GM18498 (cell line): ENCODE measurements around the gene ROR2.

Experiments used
- ATAC-seq: cut with Tn5 transposase; IDR thresholded peaks from one replicate; pipeline ENCODE4 v1.9.1; 2021; ENCODE audit warnings: mild to moderate bottlenecking, moderate library complexity; ENCODE audit not compliant: unreplicated experiment

The ROR2 gene

GRCh38 chr9:91697201-91697600 is 252.8 kb downstream of the ROR2 start:
- no peak for ATAC-seq

- no peak for ATAC-seq
Measured at GRCh38 chr9:91694081-91694870, 255.8 kb downstream of the ROR2 start.

GRCh38 chr9:91693226-91693625 is 256.8 kb downstream of the ROR2 start:
- ATAC-seq = no peak

DNA sequence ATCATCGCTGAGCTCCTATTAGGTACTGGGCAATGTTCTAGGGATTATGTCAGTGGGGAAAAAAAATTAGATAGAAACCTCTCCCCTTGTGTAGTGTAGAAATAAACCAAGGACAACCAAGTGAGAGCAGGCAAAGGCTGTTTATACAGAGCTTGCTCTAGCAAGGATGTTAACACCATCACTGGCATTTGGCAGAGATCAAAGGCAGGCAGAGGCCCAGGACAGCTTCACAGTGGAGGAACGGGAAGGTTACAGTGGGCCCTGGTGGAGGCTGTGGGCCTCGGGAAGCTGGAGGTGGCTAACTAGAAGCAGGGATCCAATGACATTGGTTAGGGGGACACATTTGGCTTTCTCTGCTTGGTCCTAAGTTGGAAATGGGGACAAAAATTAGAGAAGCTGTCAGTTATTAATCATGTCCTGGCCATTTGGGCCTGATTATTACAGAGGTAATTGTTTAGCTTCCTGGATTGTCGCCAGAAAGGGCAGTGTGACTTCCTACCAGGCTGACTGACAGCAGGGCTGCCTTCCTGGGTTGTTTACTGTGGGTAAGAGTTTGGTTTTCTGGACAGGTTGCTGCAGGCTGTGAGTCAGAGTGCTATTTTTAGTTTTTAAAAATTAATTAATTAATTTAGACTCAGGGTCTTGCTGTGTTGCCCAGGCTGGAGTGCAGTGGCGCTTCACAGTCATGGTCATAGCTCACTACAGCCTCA is 259.3 kb downstream of the ROR2 start:
- no peak for ATAC-seq

DNA sequence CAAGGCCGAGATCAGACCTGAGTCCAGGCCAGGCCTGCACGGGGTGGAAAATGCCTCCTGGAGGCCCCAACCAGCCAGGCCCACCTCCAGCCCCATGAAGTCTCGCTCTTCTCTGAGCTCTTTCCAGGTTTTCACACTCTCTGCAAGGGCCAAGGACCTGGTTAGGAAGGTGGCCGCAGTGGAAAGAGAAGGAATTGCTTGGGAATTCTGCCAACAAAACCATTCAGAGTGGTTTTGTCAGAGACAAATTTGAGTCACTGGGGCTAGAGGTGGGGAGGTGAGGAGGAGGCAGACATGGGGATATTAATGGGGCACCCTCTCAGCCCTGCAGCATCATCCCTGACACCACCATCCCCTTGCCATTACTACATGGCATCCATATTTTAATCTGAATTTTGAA is 261.0 kb downstream of the ROR2 start:
- ATAC-seq = no peak

- ATAC-seq = no peak
Measured at GRCh38 chr9:91683269-91683668, 266.8 kb downstream of the ROR2 start.

DNA sequence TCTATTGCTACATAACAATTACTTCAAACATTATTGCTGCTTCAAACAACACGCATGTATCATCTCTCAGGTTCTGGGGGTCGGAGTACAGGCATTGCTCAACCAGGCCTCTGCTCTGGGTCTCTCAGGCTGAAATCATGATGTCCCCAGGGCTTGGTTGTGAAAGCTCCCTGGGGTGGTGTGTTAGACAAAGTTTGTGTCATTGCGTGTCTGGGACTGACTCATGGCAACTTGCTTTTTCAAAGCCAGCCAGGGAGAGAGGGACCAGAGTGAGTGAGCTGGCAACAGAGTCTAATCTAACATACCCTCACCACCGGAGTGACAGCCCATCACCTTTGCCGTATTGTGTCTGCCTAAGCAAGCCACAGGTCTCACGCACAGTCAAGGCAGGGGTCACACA is 267.2 kb downstream of the ROR2 start:
- no peak for ATAC-seq

DNA sequence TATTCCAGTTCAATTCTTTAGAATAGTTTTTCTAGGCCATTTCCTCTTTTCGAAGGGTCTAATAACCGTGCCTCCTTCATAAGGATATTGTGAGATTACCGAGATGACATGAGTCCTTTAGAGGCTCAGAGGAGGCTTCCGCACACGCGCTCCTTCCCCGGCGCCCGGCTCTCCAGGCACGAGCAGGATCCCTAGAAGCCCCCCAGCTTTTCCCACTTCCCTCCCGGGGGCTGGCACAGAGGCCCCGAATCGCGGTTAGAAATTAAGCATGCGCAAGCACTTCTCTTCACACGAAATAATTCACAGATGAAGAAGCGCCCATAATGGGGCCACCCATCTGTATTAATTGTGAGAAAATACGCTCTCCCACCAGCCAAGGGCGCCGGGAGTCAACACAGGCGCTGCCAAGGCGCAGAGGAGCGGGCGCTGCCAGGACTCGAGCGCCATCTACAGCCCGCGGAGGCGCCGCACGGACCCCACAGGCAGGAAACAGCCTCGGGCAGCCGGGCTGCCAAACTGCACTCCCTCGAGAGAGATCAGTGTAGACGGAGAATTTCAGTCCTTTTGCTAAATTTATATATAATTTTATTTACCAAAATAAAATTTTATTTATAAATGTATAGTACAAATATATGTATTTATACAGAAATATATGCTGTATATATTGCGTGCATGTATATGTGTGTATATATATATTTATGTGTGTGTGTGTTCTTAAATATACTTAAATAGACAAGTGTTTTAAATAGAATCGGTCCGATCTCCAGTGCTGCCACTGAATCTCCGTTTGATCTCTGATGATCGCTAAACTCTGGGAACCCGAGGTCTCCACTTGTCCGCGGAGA is 268.3 kb downstream of the ROR2 start:
- no peak for ATAC-seq

GRCh38 chr9:91680998-91681397 is 269.0 kb downstream of the ROR2 start:
- ATAC-seq = no peak

GRCh38 chr9:91680106-91680505 is 269.9 kb downstream of the ROR2 start:
- no peak for ATAC-seq

DNA sequence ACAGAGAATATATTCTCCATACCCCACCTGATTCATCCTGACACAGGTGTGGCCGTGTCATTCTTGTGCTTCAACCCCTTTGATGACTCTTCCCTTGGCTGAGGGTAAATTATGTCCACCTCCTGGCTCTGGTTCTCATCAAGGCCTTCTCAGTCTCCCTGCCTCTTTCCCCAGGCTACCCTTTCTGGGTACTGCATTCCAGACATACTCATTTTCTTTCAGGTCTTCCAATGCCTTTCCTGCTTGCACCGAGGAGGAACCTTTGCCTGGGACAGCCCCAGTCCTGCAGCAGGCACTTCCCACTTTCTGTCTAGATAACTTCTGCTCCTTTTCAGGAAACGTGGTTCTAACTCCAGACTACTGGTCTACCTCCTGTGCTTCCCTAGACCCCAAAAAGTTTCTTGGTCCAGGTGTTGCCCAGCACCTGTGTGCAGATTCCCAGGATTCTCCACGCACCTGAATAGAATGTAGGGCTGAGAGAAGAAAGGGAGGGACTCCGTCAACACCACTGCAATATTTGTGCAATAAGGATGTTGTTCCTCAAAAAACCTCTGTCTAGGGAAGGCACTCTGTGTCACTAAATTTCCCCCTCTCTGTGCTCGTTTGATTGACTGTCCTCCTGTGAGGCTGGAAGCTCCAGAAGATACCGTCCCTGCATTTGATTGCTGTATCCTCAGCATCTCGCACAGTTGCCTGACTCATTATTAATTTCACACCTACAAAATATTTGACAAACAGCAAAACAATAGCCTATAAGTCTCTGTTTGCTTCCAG is 271.0 kb downstream of the ROR2 start:
- ATAC-seq = no peak

GRCh38 chr9:91677822-91678436 is 272.1 kb downstream of the ROR2 start:
- no peak for ATAC-seq

- no peak for ATAC-seq
Measured at GRCh38 chr9:91677331-91677730, 272.7 kb downstream of the ROR2 start.

DNA sequence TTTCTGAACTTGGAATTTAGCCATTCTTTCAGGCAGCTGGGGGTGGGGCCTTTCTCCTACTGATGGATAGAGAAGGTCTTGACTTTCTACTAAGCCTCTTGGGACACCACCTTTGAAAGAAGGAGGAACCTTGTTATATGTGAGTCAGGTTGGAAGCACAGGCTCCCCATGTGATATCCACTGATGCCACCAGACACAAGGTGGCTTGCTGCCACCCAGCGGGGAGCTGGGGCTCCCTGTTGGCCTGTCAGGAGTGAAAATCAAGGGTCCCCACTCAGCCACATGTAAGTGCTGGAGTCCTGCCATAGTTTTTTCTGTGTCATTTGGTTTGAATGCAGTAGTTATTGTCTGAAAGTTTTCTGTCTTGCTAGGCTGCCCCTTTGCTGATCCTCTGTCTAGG is 274.0 kb downstream of the ROR2 start:
- no peak for ATAC-seq

- no peak for ATAC-seq
Measured at GRCh38 chr9:91664663-91665062, 285.4 kb downstream of the ROR2 start.

GRCh38 chr9:91663858-91664257 is 286.2 kb downstream of the ROR2 start:
- ATAC-seq = no peak

DNA sequence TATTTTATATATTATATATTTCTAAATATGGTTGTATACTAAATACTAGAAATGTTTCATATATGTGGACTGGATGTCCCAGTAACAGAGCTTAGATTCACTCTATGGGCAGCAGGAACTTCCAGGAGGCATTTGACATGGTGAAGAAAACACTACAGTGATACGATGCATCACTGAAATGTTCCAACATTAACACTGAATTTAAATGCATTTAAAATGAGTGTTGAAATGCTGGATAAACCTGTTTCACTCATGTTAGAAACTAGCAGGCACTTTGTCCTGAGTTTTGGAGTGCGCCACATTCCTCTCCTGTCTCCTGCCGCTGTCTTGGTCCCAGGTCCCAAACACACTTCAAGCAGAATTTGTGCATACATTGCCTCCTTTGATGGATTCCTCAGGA is 288.6 kb downstream of the ROR2 start:
- no peak for ATAC-seq

- ATAC-seq = no peak
Measured at GRCh38 chr9:91660521-91660920, 289.5 kb downstream of the ROR2 start.

DNA sequence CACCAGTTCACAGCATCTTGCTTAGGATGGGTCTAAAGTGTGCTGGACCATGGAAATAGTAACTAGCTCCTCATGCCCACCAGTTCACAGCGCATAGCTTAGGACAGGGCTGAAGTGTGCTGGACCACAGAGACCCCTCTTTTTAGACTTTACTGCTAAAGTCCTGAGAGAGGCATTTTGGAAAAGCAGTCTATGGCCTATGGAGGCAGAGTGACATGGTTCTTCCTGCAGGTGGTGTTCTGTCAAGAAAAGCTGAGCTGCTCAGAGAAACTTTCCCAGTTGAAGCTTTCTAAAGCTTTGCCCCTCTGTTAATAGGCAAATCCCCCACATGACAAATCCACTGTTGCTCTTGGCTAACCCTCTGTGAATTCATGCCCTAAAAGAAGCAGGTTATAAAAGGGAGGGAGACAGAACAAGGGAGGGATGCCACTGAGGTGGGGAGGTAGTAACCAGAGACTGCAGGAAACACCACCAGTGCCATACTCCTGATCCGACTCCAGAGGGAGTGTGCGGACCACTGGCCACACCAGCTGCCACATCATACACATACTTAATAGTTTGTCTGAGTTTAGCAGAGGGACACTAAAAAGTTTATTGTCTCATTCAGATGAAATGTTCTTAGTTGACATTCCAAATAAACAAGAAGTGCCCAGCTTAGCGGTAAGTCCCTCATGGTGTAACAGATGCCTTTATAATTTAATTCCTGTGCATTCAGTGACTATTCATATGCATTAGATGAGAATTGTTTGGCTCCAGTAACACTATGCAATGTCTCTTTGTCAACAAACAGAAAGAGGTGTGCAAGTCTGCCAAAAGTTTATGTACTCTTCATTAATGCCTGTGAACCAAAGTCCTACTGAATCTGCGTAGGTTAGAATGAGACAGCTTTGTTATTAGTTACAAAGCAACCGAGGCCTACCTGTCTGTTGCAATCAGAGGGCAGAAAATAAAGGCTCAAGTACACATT is 290.2 kb downstream of the ROR2 start:
- ATAC-seq = no peak
